Activated T-cell treated with anti-CD3 and anti-CD28 coated beads, Interleukin-2, amount 50 U/mL, for 72 hours (primary cell): ENCODE results near the gene B4GALT7. TPM values are rescaled to one million over a fixed set of nuclear protein-coding genes. Genes with fewer than 3 reads are reported as not detected.

Experiments used
- ATAC-seq, 2 donors: fragments of 150-1000 bp; cut with Tn5 transposase; replicated peaks in 1 of 2; 2 replicates each; pipeline ENCODE4 v1.10.0; 2021; ENCODE audit warnings: moderate library complexity in 2 of 2, mild to moderate bottlenecking in 1 of 2
- DNase-seq, 2 donors: peaks; one replicate each; pipeline ENCODE4 v3.0.0; 2021 to 2022; ENCODE audit warnings: mixed read lengths in 1 of 2
- H3K27ac Mint-ChIP-seq: one replicate; pipeline ENCODE4 v1.8.0; 2022; ENCODE audit warnings: mild to moderate bottlenecking, moderate library complexity, mixed read lengths
- H3K27me3 Mint-ChIP-seq: one replicate; pipeline ENCODE4 v1.8.0; 2022; ENCODE audit warnings: low read depth, mixed read lengths
- H3K36me3 Mint-ChIP-seq, 2 donors: one replicate each; pipeline ENCODE4 v1.8.0; 2022; ENCODE audit warnings: mixed read lengths in 2 of 2, mild to moderate bottlenecking in 1 of 2; ENCODE audit not compliant: insufficient read depth in 2 of 2
- H3K4me1 Mint-ChIP-seq: one replicate; pipeline ENCODE4 v1.8.0; 2022; ENCODE audit warnings: low read depth, mixed read lengths
- H3K4me3 Mint-ChIP-seq, 2 donors: one replicate each; pipeline ENCODE4 v1.8.0; 2022; ENCODE audit warnings: mild to moderate bottlenecking in 2 of 2, mixed read lengths in 2 of 2, moderate library complexity in 2 of 2
- H3K9me3 Mint-ChIP-seq, 2 donors: one replicate each; pipeline ENCODE4 v1.8.0; 2022; ENCODE audit warnings: mixed read lengths in 2 of 2
- total RNA-seq, 2 donors: library from RNA; stranded (reverse); gene quantifications; one replicate each; pipeline ENCODE4 v1.2.3, GENCODE V29; 2022

The B4GALT7 gene
- total RNA-seq, 2 donors from 2014 or later: 14.6 to 16.8 TPM

- no peak for ATAC-seq
- H3K4me3 Mint-ChIP-seq: no peak overlapping the region
- H3K27ac Mint-ChIP-seq: no peak overlapping the region
- no peak for DNase-seq
- no peaks in the 10 kb centered on the region for H3K9me3 Mint-ChIP-seq
- no peaks in the 10 kb centered on the region for H3K36me3 Mint-ChIP-seq
- no peaks in the 10 kb centered on the region for H3K4me1 Mint-ChIP-seq
- no peaks in the 10 kb centered on the region for H3K27me3 Mint-ChIP-seq
Measured at GRCh38 chr5:177575488-177575887, 24.4 kb upstream of the B4GALT7 start.

- no peak overlapping the region for H3K27ac Mint-ChIP-seq
- DNase-seq: no peak
- ATAC-seq: no peak
Measured at GRCh38 chr5:177576169-177576568, 23.8 kb upstream of the B4GALT7 start.

GRCh38 chr5:177578316-177578715 lies 21.6 kb upstream of the B4GALT7 start:
- DNase-seq (no peak), ATAC-seq (no peak)
- Mint-ChIP-seq H3K4me1 (no peaks in the 10 kb centered on the region), H3K27ac (no peak overlapping the region), H3K27me3 (no peaks in the 10 kb centered on the region), H3K36me3 (no peaks in the 10 kb centered on the region), H3K4me3 (no peak overlapping the region), H3K9me3 (no peaks in the 10 kb centered on the region)

More at GRCh38 chr5:177576169-177576568, 23.8 kb upstream of the B4GALT7 start:
- Mint-ChIP-seq H3K4me1 (no peaks in the 10 kb centered on the region), H3K36me3 (no peaks in the 10 kb centered on the region), H3K9me3 (no peaks in the 10 kb centered on the region), H3K4me3 (no peak overlapping the region), H3K27me3 (no peaks in the 10 kb centered on the region)

GRCh38 chr5:177588413-177588909 lies 11.5 kb upstream of the B4GALT7 start:
- DNase-seq (no peak), ATAC-seq (peak in 1 of 2 donors; percentile 33)
- H3K4me3 Mint-ChIP-seq: no peak overlapping the region
- H3K4me1 Mint-ChIP-seq: peaks cover 29% of the 10 kb centered on the region
- H3K9me3 Mint-ChIP-seq: peaks cover 0 to 1% of the 10 kb centered on the region in 2 donors
- no peak overlapping the region for H3K27ac Mint-ChIP-seq
- H3K36me3 Mint-ChIP-seq: peaks cover 3 to 7% of the 10 kb centered on the region in 2 donors
- H3K27me3 Mint-ChIP-seq: peaks cover 35% of the 10 kb centered on the region

GRCh38 chr5:177590406-177590805 lies 9.5 kb upstream of the B4GALT7 start:
- Mint-ChIP-seq H3K27me3 (peaks cover 19% of the 10 kb centered on the region), H3K9me3 (peaks cover 0 to 1% of the 10 kb centered on the region in 2 donors), H3K27ac (no peak overlapping the region), H3K4me1 (peaks cover 39% of the 10 kb centered on the region), H3K4me3 (no peak overlapping the region), H3K36me3 (peaks cover 6 to 12% of the 10 kb centered on the region in 2 donors)
- DNase-seq (no peak), ATAC-seq (no peak)

- no peak for ATAC-seq
- H3K27me3 Mint-ChIP-seq: peaks cover 17% of the 10 kb centered on the region
- peaks cover 0 to 1% of the 10 kb centered on the region in 2 donors for H3K9me3 Mint-ChIP-seq
- peaks cover 10 to 20% of the 10 kb centered on the region in 2 donors for H3K36me3 Mint-ChIP-seq
- H3K4me3 Mint-ChIP-seq: peak overlapping the region; percentile 91 to 94
- peak overlapping the region; percentile 45 for H3K27ac Mint-ChIP-seq
- H3K4me1 Mint-ChIP-seq: peaks cover 39% of the 10 kb centered on the region
- DNase-seq: no peak
Measured at GRCh38 chr5:177591690-177592009, 8.3 kb upstream of the B4GALT7 start.

GRCh38 chr5:177592010-177592834 lies 7.7 kb upstream of the B4GALT7 start, which contains the start of gene TMED9:
Gene TMED9, plus strand, starts transcription at chr5:177592203. Its CDS starts 12 bp downstream, at chr5:177592215.
- ATAC-seq: peak; percentile 98
- peaks cover 0 to 1% of the 10 kb centered on the region in 2 donors for H3K9me3 Mint-ChIP-seq
- peak within 1 kb of the TSS; percentile 92 for H3K27ac Mint-ChIP-seq
- peaks cover 10 to 21% of the 10 kb centered on the region in 2 donors for H3K36me3 Mint-ChIP-seq
- H3K4me1 Mint-ChIP-seq: peaks cover 39% of the 10 kb centered on the region
- DNase-seq: peak; percentile 91 to 94
- H3K27me3 Mint-ChIP-seq: peaks cover 17% of the 10 kb centered on the region
- H3K4me3 Mint-ChIP-seq: peak within 1 kb of the TSS; percentile 91 to 94

- Mint-ChIP-seq H3K27ac (peak overlapping the region; percentile 59), H3K36me3 (peaks cover 10 to 21% of the 10 kb centered on the region in 2 donors)
Measured at GRCh38 chr5:177592905-177593304, 7.0 kb upstream of the B4GALT7 start.

GRCh38 chr5:177593511-177593910 lies 6.4 kb upstream of the B4GALT7 start:
- H3K4me1 Mint-ChIP-seq: peaks cover 38% of the 10 kb centered on the region

More at GRCh38 chr5:177592905-177593304, 7.0 kb upstream of the B4GALT7 start:
- DNase-seq (no peak), ATAC-seq (no peak)
- peaks cover 17% of the 10 kb centered on the region for H3K27me3 Mint-ChIP-seq
- peaks cover 38% of the 10 kb centered on the region for H3K4me1 Mint-ChIP-seq
- peak overlapping the region; percentile 91 to 94 for H3K4me3 Mint-ChIP-seq
- peaks cover 0 to 1% of the 10 kb centered on the region in 2 donors for H3K9me3 Mint-ChIP-seq

GRCh38 chr5:177594071-177594470 lies 5.9 kb upstream of the B4GALT7 start:
- no peak overlapping the region for H3K27ac Mint-ChIP-seq
- peaks cover 10 to 21% of the 10 kb centered on the region in 2 donors for H3K36me3 Mint-ChIP-seq
- peaks cover 0 to 1% of the 10 kb centered on the region in 2 donors for H3K9me3 Mint-ChIP-seq
- DNase-seq: no peak
- ATAC-seq: no peak
- peaks cover 17% of the 10 kb centered on the region for H3K27me3 Mint-ChIP-seq
- peak overlapping the region in 1 of 2 donors; percentile 91 for H3K4me3 Mint-ChIP-seq
- H3K4me1 Mint-ChIP-seq: peaks cover 40% of the 10 kb centered on the region

More at GRCh38 chr5:177593511-177593910, 6.4 kb upstream of the B4GALT7 start:
- Mint-ChIP-seq H3K27me3 (peaks cover 17% of the 10 kb centered on the region), H3K36me3 (peaks cover 10 to 21% of the 10 kb centered on the region in 2 donors), H3K9me3 (peaks cover 0 to 1% of the 10 kb centered on the region in 2 donors), H3K4me3 (peak overlapping the region; percentile 91 to 94), H3K27ac (peak overlapping the region; percentile 59)
- DNase-seq (no peak), ATAC-seq (no peak)

GRCh38 chr5:177595026-177595585 lies 4.8 kb upstream of the B4GALT7 start:
- H3K4me1 Mint-ChIP-seq: peaks cover 45% of the 10 kb centered on the region
- ATAC-seq (no peak), DNase-seq (no peak)
- no peak overlapping the region for H3K4me3 Mint-ChIP-seq
- no peak overlapping the region for H3K27ac Mint-ChIP-seq
- peaks cover 11% of the 10 kb centered on the region for H3K27me3 Mint-ChIP-seq
- peaks cover 10 to 21% of the 10 kb centered on the region in 2 donors for H3K36me3 Mint-ChIP-seq
- H3K9me3 Mint-ChIP-seq: peaks cover 0 to 1% of the 10 kb centered on the region in 2 donors

- Mint-ChIP-seq H3K27me3 (peaks cover 2% of the 10 kb centered on the region), H3K27ac (no peak overlapping the region), H3K4me1 (peaks cover 55% of the 10 kb centered on the region), H3K36me3 (peaks cover 14 to 24% of the 10 kb centered on the region in 2 donors), H3K9me3 (peaks cover 0 to 1% of the 10 kb centered on the region in 2 donors), H3K4me3 (no peak overlapping the region)
- ATAC-seq: no peak
- no peak for DNase-seq
Measured at GRCh38 chr5:177595991-177596774, 3.7 kb upstream of the B4GALT7 start.
